NCI-H2029 treated with DMSO at 0.1 percent for 48 hours (cell line): ENCODE measurements around the gene PML.

ENCODE experiments used
- DNase-seq: peaks from one replicate; lab custom pipeline; 2025; lab: John Stamatoyannopoulos, UW

The PML gene, protein sequence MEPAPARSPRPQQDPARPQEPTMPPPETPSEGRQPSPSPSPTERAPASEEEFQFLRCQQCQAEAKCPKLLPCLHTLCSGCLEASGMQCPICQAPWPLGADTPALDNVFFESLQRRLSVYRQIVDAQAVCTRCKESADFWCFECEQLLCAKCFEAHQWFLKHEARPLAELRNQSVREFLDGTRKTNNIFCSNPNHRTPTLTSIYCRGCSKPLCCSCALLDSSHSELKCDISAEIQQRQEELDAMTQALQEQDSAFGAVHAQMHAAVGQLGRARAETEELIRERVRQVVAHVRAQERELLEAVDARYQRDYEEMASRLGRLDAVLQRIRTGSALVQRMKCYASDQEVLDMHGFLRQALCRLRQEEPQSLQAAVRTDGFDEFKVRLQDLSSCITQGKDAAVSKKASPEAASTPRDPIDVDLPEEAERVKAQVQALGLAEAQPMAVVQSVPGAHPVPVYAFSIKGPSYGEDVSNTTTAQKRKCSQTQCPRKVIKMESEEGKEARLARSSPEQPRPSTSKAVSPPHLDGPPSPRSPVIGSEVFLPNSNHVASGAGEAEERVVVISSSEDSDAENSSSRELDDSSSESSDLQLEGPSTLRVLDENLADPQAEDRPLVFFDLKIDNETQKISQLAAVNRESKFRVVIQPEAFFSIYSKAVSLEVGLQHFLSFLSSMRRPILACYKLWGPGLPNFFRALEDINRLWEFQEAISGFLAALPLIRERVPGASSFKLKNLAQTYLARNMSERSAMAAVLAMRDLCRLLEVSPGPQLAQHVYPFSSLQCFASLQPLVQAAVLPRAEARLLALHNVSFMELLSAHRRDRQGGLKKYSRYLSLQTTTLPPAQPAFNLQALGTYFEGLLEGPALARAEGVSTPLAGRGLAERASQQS

DNA sequence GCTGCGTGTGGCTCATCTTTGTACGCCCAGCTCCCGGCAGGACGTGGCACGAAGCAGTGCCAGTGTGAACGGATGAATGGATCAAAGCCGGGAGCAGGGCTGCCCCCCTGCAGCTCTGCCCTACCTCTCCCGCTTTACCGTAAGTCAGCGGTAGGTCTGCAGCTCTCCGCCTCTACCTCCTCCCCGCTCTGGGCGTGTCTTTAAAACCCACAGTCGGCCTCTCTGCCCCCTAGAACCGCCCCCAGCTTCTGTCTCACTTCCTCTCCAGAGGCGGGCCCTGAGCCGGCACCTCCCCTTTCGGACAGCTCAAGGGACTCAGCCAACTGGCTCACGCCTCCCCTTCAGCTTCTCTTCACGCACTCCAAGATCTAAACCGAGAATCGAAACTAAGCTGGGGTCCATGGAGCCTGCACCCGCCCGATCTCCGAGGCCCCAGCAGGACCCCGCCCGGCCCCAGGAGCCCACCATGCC lies at the start of gene PML:
PML (plus strand) TSS at position 304 of the 471 bp plus-strand sequence; CDS start at position 401, 97 bp downstream.
- DNase-seq: peak; percentile 70

DNA sequence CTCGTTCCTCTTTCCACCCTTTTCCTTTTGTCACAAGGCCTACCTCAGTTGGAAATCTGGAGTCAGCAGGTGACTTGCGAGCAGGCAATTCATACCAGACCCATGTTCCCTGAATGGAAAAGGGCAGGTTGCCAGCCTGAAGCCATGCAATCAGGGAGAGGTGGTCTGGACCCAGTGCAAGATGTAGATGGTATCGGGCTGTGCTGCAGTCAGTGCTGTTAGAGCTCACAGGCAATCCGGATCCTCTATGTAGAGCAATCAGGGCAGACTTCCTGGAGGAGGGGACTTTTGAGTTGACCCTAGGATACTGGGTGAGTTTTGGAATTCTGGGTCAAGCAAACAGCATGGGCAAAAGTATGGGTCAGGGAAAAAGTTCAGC lies 49.4 kb upstream of the PML start:
- no peak for DNase-seq

DNA sequence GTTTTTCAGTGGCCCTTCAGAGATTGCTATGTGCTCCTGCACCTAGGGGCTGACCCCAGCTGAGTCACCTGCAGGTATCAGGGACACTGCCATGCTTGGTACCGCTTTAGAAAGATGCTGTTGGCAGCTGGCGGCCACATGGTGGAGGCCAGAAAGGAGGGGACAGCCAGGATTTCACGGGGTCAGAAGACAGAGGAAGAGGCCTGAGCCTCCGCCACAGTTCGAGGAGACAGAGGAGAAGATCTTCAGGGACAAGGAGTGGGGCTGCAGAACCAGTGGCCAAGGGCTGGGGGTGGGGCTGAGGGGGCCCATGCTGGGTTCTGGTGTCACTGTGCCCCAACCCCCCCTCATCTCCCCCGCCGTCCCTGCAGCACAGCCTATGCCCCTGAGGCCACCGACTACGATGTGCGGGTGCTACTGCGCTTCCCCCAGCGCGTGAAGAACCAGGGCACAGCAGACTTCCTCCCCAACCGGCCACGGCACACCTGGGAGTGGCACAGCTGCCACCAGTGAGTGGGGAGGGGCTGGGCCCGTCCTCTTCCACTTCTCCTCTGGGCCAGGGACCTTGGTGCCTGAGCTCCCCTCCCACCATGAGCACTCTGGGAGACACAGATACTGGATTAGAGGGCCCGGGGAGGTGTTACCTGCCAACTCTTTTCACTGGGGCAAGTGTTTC lies 48.3 kb upstream of the PML start:
- no peak for DNase-seq

GRCh38 chr15:73946795-73947370 lies 47.6 kb upstream of the PML start:
- DNase-seq: no peak

DNA sequence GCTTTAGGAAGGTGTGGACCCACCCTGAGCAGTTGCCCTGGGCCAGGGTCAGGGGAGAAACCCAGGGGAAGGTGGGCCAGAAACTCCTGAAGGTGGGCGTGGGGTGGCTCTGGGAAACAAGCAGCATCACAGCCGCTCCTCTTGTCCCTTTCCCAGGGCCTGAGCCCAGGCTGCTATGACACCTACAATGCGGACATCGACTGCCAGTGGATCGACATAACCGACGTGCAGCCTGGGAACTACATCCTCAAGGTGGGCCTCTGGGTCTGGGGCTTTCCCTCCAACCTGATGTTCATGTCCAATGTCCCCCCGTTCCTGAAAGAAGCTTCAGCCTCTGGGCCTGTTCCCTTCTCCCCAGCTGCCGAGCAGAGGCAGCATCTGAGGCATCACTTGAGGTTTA lies 46.9 kb upstream of the PML start:
- no peak for DNase-seq

DNA sequence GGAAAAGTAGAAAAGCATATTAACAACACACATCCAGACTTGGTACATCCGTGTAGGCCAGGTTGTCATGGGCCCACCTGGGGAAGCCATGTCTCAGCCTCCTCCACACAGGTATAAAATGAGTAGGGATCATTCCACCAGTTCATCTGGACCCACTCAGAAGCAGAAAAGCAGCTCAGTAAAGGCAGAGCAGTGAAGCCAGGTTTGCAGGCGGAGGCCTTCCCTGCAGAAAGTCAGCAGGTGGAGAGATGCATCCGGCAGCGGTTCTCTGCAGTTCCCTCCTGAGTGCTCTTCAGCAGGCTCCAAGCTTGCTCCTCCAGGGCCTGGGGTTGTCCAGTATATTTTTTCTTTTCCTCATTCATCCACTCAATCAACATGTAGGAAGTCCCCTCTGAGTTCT lies 46.1 kb upstream of the PML start:
- DNase-seq: no peak

DNA sequence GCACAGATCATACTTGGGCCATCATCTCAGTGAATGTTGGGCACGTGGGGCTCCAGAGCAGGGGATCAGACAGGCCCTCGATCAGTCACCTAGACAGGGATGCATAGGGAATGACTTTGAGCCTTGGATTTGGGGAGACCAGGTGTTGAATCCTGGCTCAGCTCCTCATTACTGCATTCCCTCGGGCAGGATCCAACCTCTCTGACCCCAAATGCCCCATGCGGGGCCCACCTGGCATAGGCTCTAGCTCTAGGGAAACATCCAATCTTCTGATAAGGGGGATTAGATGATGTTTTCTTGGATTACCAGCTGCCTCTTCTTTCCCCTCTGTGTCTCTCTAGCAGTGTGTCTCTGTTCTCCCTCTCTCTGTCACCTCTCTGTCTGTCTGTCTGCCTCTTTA lies 45.5 kb upstream of the PML start:
- no peak for DNase-seq

DNA sequence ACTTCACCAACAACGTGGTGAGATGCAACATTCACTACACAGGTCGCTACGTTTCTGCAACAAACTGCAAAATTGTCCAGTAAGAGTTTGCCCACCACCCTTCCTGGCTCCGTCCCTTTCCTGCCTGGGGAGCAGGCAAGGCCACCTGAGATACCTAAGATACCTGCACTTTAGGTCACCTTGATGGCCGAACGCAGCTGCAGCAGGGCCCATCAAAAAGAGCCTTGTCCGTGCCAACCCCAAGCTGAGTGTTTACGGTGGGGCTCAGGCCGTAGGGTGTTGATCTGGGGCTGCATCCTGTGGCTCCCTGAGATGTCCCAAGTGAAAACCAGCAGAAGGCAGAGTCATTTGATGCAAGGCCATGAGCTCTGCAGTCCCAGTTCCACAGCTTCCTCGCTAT lies 45.0 kb upstream of the PML start:
- DNase-seq: no peak

- DNase-seq: no peak
Observed at GRCh38 chr15:73950479-73950830, 44.1 kb upstream of the PML start.

DNA sequence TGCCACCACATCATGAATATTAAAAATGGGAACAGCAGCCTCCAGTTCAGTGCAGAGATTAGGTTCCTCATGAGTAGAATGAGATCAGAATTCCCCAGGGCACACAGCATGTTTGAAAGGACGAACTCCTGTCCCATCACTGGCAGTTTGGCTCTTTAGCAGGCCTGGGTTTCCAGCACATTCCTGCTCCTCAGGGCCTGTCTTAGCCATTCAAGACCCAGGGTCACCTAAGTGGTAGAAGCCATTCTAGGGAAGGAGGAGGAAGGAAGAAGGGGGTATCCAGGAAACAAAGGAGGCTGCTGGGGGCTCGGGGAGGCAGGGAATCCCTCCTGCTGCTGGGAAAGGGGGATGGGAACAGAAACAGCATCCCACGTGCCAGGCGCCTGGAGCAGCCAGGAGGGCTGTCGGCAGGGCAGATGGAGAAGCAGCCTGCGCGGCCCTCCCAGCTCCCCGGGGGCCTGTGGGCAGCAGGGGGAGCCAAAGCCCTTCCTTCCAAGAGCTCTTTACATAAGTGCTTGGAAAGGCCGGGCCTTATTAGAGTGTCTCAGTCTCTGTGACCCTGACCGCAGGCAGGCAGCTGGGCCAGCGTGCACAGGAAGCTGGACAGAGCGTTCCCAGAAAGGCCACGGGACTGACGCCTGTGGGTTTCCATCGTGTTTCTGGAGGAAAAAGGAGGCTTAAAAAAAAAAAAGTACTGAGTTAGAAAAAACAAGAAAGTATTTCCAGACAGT lies 43.5 kb upstream of the PML start:
- DNase-seq: no peak

- DNase-seq: no peak
Observed at GRCh38 chr15:73951601-73952000, 42.9 kb upstream of the PML start.

GRCh38 chr15:73952171-73952912 lies 42.2 kb upstream of the PML start:
- no peak for DNase-seq

GRCh38 chr15:73952913-73953750 lies 41.4 kb upstream of the PML start:
- DNase-seq: no peak

DNA sequence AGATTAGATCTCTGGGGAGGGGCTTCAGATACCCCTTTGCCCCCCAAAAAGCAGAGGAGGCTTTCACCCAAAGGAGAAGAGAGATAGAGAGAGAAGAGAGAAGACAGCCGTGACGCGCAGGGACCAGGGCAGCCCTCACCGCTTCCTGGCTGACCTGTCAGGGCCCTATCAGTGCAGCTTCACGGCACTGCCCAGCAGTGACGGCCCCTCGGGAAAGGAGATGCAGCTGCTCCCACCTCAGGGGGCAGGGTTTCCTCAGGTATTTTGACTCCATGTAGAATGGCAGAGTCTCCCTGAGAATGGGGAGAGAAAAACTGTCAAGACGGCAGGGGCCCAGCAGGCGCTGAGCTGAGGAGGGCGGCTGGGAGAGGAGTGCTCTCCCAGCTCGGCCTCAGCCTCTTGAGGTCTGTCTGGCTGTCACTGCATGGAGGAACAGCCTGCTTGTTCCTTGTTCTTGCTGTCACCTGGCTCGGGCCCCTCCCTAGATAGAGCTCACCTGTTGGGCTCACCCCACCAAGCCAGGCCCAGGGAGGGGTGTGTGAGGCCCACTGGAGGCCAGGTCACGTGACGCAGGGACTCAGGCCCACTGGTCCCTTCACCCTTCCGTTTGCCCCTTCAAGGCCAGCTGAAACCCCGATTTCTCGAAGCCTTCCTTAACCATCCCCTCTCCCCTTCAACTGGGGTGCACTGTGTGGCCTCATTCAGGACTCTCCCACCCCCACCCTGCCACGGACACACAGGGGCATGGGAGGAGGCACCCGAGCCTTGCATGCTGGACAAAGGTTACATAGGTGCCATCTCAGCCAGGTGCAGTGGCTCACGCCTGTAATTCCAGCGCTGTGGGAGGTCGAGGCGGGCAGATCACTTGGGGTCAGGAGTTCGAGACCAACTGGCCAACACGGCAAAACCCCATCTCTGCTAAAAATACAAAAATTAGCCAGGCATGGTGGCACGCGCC lies 40.0 kb upstream of the PML start:
- no peak for DNase-seq

DNA sequence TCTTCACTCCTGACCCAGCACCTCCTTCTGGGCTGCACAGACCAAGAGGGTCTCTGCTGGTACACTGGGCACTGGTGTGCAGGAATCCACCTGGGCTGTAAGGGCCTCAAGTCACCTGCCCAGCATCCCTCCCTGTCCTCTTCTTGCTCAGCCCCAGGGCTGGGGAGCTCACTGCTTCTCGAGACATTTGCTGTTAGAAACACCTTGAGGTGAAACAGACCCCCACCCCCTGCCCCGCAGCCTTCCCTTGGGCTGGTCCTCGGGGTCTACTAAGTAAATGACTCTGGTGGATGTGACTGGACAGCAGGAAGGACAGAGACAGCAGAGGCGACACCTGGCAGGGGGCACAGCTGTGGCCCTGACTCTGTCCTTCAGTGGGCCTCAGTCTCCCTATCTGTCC lies 39.2 kb upstream of the PML start:
- DNase-seq: no peak

GRCh38 chr15:73955861-73956742 lies 38.4 kb upstream of the PML start:
- DNase-seq: no peak

- DNase-seq: no peak
Observed at GRCh38 chr15:73956743-73957135, 37.8 kb upstream of the PML start.

- DNase-seq: no peak
Observed at GRCh38 chr15:73957276-73957675, 37.2 kb upstream of the PML start.
